ENCODE measurements around the gene ETV3L. TPM values are rescaled to one million over a fixed set of nuclear protein-coding genes. Genes with fewer than 3 reads are reported as not detected.
A peak's percentile ranks its signal among the peaks of the same experiment; 100 is the strongest.
"Not testable (repeated sequence)": the region's sequence is repeated elsewhere in the genome, so short reads cannot be mapped to it uniquely, and the experiment has no call there.

ETV3L gene
- total RNA-seq, 1 donor from 2014 or later, result under 0.01 TPM

- FAIRE-seq, result no peak
- peak in 1 of 2 donors; percentile 49 for DNase-seq (ENCODE audit: low spot score in 2 of 2)
Observed at GRCh38 chr1:157105988-157106812, 6.6 kb upstream of the ETV3L start.

- FAIRE-seq, result no peak
Observed at GRCh38 chr1:157105298-157105987, 5.8 kb upstream of the ETV3L start.

GRCh38 chr1:157104598-157105293, 5.1 kb upstream of the ETV3L start:
- DNase-seq (ENCODE audit: low spot score in 2 of 2), result no peak
- no peak for FAIRE-seq

More at GRCh38 chr1:157105298-157105987, 5.8 kb upstream of the ETV3L start:
- DNase-seq (ENCODE audit: low spot score in 2 of 2), result no peak

GRCh38 chr1:157103268-157103667, 3.7 kb upstream of the ETV3L start:
- DNase-seq (ENCODE audit: low spot score in 2 of 2) (no peak), FAIRE-seq (no peak)

DNA sequence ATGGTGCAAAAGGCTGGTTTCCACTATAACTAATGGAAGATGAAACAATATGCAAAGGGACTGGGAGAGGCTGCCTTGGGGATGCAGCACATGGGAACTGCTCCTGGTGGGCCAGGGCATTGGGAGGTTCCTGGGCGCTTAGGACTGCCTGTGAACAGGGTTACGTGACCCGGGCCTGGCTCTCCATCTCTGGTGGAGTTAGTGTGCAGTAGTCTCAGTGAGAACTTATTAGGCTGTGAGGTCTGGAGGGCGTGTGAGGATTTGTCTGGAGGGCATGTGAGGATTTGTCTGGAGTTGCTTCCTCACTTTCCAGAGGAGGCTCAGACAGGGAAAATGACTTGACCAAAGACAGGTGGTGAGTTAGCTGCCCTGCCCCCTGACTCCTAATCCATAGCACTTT, 1.5 kb upstream of the ETV3L start:
- DNase-seq (ENCODE audit: low spot score in 2 of 2) (no peak), FAIRE-seq (no peak)

- not testable (repeated sequence) for FAIRE-seq; DNase-seq (ENCODE audit: low spot score in 2 of 2)
Observed at GRCh38 chr1:157098987-157099632, 498 bp downstream of the ETV3L start.

- no peak for FAIRE-seq
- no peak for DNase-seq (ENCODE audit: low spot score in 2 of 2)
Observed at GRCh38 chr1:157098519-157098918, 1.1 kb downstream of the ETV3L start.

GRCh38 chr1:157097692-157098091, 1.9 kb downstream of the ETV3L start:
- FAIRE-seq (no peak), DNase-seq (ENCODE audit: low spot score in 2 of 2) (no peak)

GRCh38 chr1:157096881-157097280, 2.7 kb downstream of the ETV3L start:
- no peak for FAIRE-seq
- no peak for DNase-seq (ENCODE audit: low spot score in 2 of 2)

DNA sequence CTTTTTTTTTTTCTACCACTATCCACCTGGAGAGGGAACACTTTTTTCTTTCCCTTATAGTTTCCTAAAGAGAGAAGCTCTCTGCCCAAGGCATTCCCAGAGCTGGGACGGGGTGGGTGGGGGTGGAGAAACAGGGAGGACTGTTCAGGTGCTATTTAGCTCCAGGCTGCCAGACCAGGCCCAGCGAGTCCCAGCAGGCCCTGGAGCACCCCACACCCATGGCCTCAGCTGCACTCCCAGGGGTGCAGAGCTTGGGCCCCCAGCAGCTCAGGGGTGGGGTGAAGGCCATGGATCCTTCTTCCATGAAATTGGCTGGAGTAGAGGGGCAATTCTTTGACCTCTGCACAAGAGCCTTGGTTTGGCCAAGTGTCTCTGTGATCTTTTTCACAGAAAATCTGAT, 4.1 kb downstream of the ETV3L start:
- FAIRE-seq (no peak), DNase-seq (ENCODE audit: low spot score in 2 of 2) (no peak)

DNA sequence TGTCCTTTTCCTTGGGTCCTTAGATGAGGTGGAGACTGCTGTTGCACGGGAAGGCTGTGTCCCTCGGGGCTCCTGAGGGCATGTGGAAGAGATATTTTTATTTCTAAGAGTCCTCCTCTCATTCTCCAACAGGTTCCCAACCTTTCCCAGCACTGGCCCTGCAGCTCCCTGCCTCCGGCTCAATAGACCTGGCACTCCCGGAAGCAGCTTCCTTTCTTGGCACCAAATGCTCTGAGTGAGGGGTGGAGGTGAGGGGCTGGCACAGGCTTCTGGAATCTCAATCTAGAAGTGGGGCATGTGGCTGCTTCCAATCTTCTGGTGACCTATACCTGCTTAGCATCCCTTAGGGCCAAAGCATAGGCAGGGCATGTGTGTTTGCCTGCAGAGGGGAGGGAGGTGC, 4.5 kb downstream of the ETV3L start:
- no peak for FAIRE-seq
- DNase-seq (ENCODE audit: low spot score in 2 of 2), result no peak

DNA sequence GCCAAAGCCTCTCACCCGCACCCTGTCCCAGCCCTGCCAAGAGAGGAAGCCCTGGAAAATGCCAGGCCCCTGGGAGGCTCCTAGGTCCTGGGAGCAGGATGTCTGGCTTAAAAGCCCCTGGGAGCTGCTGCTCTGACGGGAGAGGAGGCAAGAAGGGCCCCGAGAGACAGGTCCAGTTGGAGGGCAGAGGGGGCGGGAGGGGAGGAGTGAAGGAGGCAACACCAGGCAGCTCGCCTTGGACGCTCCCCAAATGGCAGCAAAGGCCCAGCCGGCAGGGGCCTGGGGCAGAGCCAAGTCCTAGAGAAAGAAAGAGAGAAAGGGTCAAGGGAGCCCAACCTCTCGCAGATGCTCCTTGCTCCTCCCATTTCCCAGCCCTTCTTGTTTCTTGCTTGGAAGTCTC, 6.8 kb downstream of the ETV3L start:
- peak in 1 of 2 donors; percentile 56 for DNase-seq (ENCODE audit: low spot score in 2 of 2)
- FAIRE-seq, result no peak

DNA sequence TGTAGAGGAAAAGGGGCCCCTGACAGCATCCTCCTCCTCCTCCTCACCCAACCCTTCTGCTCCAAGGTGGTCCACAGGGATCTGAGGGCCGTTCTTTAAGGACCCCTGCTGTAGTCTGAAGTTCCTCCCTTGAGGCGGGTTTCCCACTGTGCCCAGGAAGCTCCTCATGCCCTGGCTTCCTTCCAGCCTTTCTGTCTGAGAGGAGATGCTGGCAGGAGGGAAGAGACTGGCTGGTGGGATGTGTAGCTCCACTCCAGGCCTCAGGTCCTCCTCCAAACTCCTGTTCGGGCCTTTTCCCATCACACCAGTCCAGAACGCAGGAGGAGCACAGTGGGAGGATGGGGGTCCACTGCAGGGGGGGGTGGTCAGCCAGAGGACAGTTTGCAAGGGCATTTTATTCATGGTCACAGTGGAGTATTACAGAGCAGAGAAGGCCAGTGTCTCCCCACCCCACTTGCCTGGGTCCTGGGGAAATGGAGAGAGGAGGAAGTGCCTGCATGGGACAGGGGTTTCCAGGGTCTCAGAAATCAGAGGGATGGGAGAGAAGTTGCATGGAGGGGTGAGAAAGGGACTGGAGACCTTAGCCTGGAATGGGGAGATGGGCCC, 7.8 kb downstream of the ETV3L start:
- DNase-seq (ENCODE audit: low spot score in 2 of 2), result no peak
- no peak for FAIRE-seq

GRCh38 chr1:157091186-157091585, 8.4 kb downstream of the ETV3L start:
- FAIRE-seq, result no peak
- DNase-seq (ENCODE audit: low spot score in 2 of 2), result no peak

DNA sequence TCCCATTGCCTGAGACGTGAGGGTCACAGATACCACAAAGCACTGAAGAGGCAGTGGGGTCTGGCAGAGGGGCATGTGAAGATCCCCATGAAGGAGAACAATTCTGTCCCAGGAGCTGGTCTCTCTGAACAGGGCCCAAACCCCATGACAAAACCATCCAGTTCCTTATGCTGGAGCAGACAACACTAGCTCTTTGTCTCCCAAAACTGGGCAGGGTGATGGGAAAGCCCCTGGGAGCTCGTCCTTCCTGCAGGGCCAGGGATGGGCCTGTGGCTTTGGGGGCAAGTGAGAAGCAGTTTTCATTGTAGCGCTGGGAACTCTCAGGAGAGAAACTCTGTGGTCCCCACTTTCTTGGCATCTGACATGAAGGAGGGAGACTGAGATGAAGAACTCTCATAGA, 8.8 kb downstream of the ETV3L start:
- DNase-seq (ENCODE audit: low spot score in 2 of 2) (no peak), FAIRE-seq (no peak)

- FAIRE-seq, result no peak
Observed at GRCh38 chr1:157090196-157090647, 9.4 kb downstream of the ETV3L start.

DNA sequence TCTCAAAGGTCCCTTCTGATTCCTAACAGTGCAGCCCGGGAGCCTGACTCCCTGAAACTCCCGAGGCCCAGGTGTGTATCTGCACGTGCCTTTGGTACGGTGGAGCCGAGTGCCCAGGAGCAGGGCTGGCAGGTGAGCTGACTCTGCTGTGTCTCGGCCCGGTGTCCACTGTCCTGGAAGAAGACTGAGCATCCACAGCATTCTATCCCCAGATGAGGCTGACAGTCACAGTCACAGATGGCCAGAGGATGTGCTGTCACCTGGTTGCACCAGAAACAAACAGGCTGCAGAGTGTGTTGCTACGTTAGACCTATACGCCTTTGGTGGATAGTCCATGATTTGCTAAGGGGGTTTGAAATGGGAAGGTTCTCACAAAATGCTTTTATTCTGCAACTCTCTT, 9.8 kb downstream of the ETV3L start:
- no peak for DNase-seq (ENCODE audit: low spot score in 2 of 2)
- no peak for FAIRE-seq

More at GRCh38 chr1:157090196-157090647, 9.4 kb downstream of the ETV3L start:
- peak; percentile 63 to 84 for DNase-seq (ENCODE audit: low spot score in 2 of 2)

- DNase-seq (ENCODE audit: low spot score in 2 of 2), result no peak
- no peak for FAIRE-seq
Observed at GRCh38 chr1:157088607-157089006, 11.0 kb downstream of the ETV3L start.

DNA sequence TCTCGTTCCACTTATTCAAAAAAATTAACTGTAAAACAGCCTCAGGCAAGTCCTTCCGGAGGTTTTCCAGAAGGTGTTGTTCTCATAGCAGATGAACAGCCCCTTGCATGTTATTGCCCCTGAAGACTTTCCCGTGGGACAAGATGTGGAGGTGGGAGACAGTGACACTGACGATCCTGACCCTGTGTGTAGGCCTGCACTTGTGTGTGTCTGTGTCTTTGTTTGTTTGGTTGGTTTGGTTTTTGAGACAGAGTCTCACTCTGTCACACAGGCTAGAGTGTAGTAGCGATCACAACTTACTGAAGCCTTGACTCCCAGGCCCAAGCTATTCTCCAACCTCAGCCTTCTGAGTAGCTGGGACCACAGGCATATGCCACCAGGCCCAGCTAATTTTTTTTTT, 12.6 kb downstream of the ETV3L start:
- FAIRE-seq, result no peak
- no peak for DNase-seq (ENCODE audit: low spot score in 2 of 2)

DNA sequence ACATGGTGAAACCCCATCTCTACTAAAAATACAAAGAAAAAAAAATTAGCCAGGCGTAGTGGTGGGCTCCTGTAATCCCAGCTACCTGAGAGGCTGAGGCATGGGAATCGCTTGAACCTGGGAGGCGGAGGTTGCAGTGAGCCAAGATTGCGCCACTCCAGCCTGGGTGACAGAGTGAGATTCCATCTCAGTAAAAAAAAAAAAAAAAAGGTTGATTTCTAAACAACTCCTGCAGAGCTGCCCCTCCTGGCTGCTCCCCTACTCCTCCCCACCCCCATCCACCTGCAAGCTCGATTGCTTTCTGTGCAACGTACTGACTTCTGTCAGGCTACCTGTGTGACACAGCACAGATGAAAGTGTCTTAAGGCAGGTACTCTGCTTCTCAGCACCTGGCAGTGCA, 13.3 kb downstream of the ETV3L start:
- no peak for DNase-seq (ENCODE audit: low spot score in 2 of 2)
- no peak for FAIRE-seq
